Cardiac fibroblast (primary cell): ENCODE data around the gene DERL3.
A peak's percentile ranks its signal among the peaks of the same experiment; 100 is the strongest.

Source experiments
- DNase-seq, 2 donors: peaks; one replicate each; pipeline versions ENCODE4 v3.0.0 to v3.0.0-alpha.2; 2010; ENCODE audit warnings: low read depth in 2 of 2
- H3K4me3 ChIP-seq, 2 donors: replicated peaks in 1 of 2; 1 replicate in 1 of 2; 2 replicates in 1 of 2; pipeline ENCODE4 v1.5.1; 2011; ENCODE audit warnings: low read depth in 2 of 2, low read length in 2 of 2, mild to moderate bottlenecking in 2 of 2, moderate library complexity in 1 of 2
- CTCF ChIP-seq: IDR thresholded peaks from one replicate; pipeline ENCODE4 v1.5.1; 2011; ENCODE audit warnings: low read depth, mild to moderate bottlenecking, low read length, inconsistent platforms

Gene DERL3

GRCh38 chr22:23786752-23787599 is 51.8 kb downstream of the DERL3 start, which contains the start of gene SMARCB1:
SMARCB1 (plus strand) TSS chr22:23786966; CDS start chr22:23787170, 204 bp downstream.
- peak; percentile 93 to 94 for DNase-seq
- peak within 1 kb of the TSS; percentile 71 to 94 for H3K4me3 ChIP-seq

GRCh38 chr22:23786261-23786710 is 52.5 kb downstream of the DERL3 start:
- no peak for DNase-seq
- TF ChIP-seq CTCF: no peak
- peak overlapping the region in 1 of 2 donors; percentile 94 for H3K4me3 ChIP-seq

More at GRCh38 chr22:23786752-23787599, 51.8 kb downstream of the DERL3 start, which contains the start of gene SMARCB1:
- no peak for TF ChIP-seq CTCF
